Esophagus squamous epithelium (tissue), 5 donors: ENCODE results near the gene STS. TPM values are rescaled to one million over a fixed set of nuclear protein-coding genes. Genes with fewer than 3 reads are reported as not detected.
A peak's percentile ranks its signal among the peaks of the same experiment; 100 is the strongest.

Experiments
- DNase-seq: peaks from one replicate; lab custom pipeline; 2025; lab: John Stamatoyannopoulos, UW
- H3K27ac ChIP-seq, 4 donors: fragments of 200-600 bp; sonication (generic); one replicate each; pipeline ENCODE4 v1.5.1; 2016 to 2019; ENCODE audit warnings: mild to moderate bottlenecking in 1 of 4
- H3K27me3 ChIP-seq, 4 donors: fragments of 200-600 bp; sonication (generic); 1 replicate in 3 of 4; 2 replicates in 1 of 4; pipeline versions ENCODE4 v1.5.1 to v1.6.0; 2017 to 2021; ENCODE audit warnings: antibody characterized with exemption in 1 of 4
- H3K36me3 ChIP-seq, 3 donors: fragments of 200-600 bp; sonication (generic); one replicate each; pipeline ENCODE4 v1.5.1; 2016 to 2019
- H3K4me1 ChIP-seq, 3 donors: fragments of 200-600 bp; sonication (generic); one replicate each; pipeline ENCODE4 v1.5.1; 2017 to 2019
- H3K4me3 ChIP-seq, 4 donors: fragments of 200-600 bp; sonication (generic); 1 replicate in 3 of 4; 2 replicates in 1 of 4; pipeline ENCODE4 v1.5.1; 2016 to 2019; ENCODE audit warnings: mild to moderate bottlenecking in 2 of 4, moderate library complexity in 1 of 4
- H3K9me3 ChIP-seq, 3 donors: fragments of 200-600 bp; sonication (generic); one replicate each; pipeline ENCODE4 v1.5.1; 2016 to 2019
- POLR2A ChIP-seq, 4 donors: fragments of 450-650 bp; IDR thresholded peaks; one replicate each; pipeline ENCODE4 v1.6.1; 2017; ENCODE audit warnings: antibody characterized with exemption in 4 of 4, mild to moderate bottlenecking in 4 of 4, moderate library complexity in 3 of 4
- WGBS, 2 donors: methylation state at CpG; one replicate each; pipeline ENCODE4 v1.1.5; 2018; 5-methylcytosine and 5-hydroxymethylcytosine counted together
- intact Hi-C: fragments of 100-400 bp; cut with DNase I; formaldehyde crosslinking; loops from one replicate; pipeline ENCODE4 v1.15.0; 2022
- total RNA-seq, 4 donors: library from RNA; depleted of rRNA; stranded (reverse); fragments of >200 nt; gene quantifications; one replicate each; pipeline ENCODE4 v1.1.0, GENCODE V29; 2016
- TF ChIP-seq, protein P1 (sequence below), 6 experiments: fragments of 450-650 bp in 4 of 6; fragments of 200-600 bp in 2 of 6; sonication (generic) in 2 of 6; IDR thresholded peaks; one replicate each; pipeline ENCODE4 v1.5.1; 2016 to 2019; ENCODE audit warnings: antibody characterized with exemption in 6 of 6, mild to moderate bottlenecking in 4 of 6, moderate library complexity in 4 of 6
- donor health status: DM: yes; HTN: yes; CAD: no.

The STS gene
- total RNA-seq, 4 donors from 2014 or later: 1.5 to 4.8 (median 2.3) TPM

- no peaks in the 10 kb centered on the region for H3K27me3 ChIP-seq
- H3K27ac ChIP-seq: peak overlapping the region in 3 of 4 donors; percentile 5 to 50 (median 20)
- WGBS, 2 donors: 19 to 32% methylated on average over 5 to 10 of the region's 11 CpGs
- H3K4me1 ChIP-seq: peaks cover 4 to 22% (median 6%) of the 10 kb centered on the region in 3 donors
- peaks cover 0 to 14% (median 0%) of the 10 kb centered on the region in 3 donors for H3K36me3 ChIP-seq
- H3K9me3 ChIP-seq: no peaks in the 10 kb centered on the region
- TF ChIP-seq POLR2A (IDR thresholded peaks at IDR 0.05): no peak
- H3K4me3 ChIP-seq: peak overlapping the region in 2 of 4 donors; percentile 2 to 8
- intact Hi-C loops: no loop called here
- no peak for DNase-seq
These were observed 38.4 kb upstream of the STS start for GRCh38 chrX:7109049-7109531.

DNA sequence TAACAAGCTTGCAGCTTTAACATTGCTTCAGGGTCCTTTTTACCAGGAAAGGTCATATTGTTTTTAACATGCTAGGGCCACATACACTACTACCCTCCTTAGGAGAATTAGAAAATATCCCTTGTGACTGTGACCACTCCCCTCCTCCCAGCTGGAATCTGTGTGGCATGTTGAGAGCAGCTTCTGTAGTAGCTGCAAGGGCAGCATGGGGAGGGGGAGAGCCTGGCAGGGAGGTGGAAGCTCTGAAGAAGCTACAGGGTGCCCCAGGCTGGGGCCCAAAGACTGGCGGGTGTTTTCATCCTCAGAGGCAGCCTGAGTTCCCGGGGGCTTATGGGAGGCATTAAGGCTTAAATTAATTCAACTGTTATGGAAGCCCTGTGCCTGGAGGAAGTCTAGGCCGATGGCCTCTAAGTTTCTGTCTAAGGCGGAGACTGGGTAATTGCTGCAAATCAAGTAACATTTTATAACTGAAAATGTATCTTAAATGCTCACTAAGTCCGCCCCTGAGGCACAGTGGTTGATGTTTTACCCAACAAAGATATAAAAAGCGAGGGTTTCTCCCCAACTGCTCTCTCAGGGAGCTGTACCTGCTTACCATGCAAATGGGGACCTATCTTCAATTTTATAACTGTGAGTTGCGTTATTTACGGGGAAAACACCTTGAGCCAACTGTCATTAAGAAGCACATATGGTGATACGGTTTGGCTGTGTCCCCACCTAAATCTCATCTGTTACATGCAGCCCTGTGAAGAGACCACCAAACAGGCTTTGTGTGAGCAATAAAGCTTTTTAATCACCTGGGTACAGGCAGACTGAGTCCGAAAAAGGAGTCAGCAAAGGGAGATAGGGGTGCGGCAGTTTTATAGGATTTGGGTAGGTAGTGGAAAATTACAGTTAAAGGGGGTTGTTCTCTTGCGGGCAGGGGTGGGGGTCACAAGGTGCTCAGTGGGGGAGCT lies 37.4 kb upstream of the STS start:
- intact Hi-C loops: no loop called here
- DNase-seq: no peak
- WGBS, 2 donors: 76 to 80% methylated on average over 11 of the region's 12 CpGs
- Histone ChIP-seq H3K27ac (peak overlapping the region in 2 of 4 donors; percentile 20 to 50), H3K4me3 (no peak overlapping the region), H3K9me3 (no peaks in the 10 kb centered on the region), H3K27me3 (no peaks in the 10 kb centered on the region), H3K36me3 (peaks cover 0 to 4% (median 0%) of the 10 kb centered on the region in 3 donors), H3K4me1 (peaks cover 4 to 22% (median 6%) of the 10 kb centered on the region in 3 donors)
- TF ChIP-seq POLR2A (IDR thresholded peaks at IDR 0.05): no peak
- TF ChIP-seq, protein P1, sequence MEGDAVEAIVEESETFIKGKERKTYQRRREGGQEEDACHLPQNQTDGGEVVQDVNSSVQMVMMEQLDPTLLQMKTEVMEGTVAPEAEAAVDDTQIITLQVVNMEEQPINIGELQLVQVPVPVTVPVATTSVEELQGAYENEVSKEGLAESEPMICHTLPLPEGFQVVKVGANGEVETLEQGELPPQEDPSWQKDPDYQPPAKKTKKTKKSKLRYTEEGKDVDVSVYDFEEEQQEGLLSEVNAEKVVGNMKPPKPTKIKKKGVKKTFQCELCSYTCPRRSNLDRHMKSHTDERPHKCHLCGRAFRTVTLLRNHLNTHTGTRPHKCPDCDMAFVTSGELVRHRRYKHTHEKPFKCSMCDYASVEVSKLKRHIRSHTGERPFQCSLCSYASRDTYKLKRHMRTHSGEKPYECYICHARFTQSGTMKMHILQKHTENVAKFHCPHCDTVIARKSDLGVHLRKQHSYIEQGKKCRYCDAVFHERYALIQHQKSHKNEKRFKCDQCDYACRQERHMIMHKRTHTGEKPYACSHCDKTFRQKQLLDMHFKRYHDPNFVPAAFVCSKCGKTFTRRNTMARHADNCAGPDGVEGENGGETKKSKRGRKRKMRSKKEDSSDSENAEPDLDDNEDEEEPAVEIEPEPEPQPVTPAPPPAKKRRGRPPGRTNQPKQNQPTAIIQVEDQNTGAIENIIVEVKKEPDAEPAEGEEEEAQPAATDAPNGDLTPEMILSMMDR (IDR thresholded peaks at IDR 0.05): no peak

- intact Hi-C loops: no loop called here
- H3K27me3 ChIP-seq: no peaks in the 10 kb centered on the region
- no peaks in the 10 kb centered on the region for H3K36me3 ChIP-seq
- no peak for DNase-seq
- no peak overlapping the region for H3K4me3 ChIP-seq
- TF ChIP-seq, protein P1 (IDR thresholded peaks at IDR 0.05): no peak
- no peak for TF ChIP-seq POLR2A (IDR thresholded peaks at IDR 0.05)
- H3K4me1 ChIP-seq: peaks cover 6 to 28% (median 8%) of the 10 kb centered on the region in 3 donors
- no peaks in the 10 kb centered on the region for H3K9me3 ChIP-seq
- WGBS, 2 donors: 70% methylated on average over 4 of the region's 5 CpGs; no CpG with 5 or more reads in 1 of the 2 donors
- H3K27ac ChIP-seq: no peak overlapping the region
These were observed 36.7 kb upstream of the STS start for GRCh38 chrX:7110821-7111276.

DNA sequence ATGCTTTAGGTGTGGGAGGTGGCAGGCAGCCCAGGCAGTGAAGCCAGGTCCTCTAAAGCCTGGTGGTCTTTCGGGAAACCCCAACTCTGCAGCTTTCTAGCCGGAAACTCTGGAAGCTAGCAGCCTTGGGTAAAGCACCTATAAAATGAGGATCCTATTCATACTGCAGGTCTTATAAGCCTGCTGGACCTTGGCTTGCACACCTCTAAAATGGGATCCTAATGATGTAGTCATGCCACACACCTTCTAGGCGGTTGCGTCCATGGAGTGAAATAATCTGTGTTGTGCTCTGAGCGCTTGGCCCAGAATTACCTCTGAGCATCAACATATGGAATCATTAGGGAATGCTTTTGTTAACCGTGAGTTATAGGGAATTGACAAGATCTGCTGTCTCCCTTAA lies 36.0 kb upstream of the STS start:
- Histone ChIP-seq H3K9me3 (no peaks in the 10 kb centered on the region), H3K27ac (no peak overlapping the region), H3K4me1 (peaks cover 6 to 29% (median 10%) of the 10 kb centered on the region in 3 donors), H3K27me3 (no peaks in the 10 kb centered on the region), H3K4me3 (no peak overlapping the region), H3K36me3 (no peaks in the 10 kb centered on the region)
- intact Hi-C loops: no loop called here
- TF ChIP-seq, protein P1 (IDR thresholded peaks at IDR 0.05): no peak
- TF ChIP-seq POLR2A (IDR thresholded peaks at IDR 0.05): no peak
- no peak for DNase-seq
- WGBS, 2 donors: 83 to 92% methylated on average over 1 to 6 of the region's 6 CpGs

DNA sequence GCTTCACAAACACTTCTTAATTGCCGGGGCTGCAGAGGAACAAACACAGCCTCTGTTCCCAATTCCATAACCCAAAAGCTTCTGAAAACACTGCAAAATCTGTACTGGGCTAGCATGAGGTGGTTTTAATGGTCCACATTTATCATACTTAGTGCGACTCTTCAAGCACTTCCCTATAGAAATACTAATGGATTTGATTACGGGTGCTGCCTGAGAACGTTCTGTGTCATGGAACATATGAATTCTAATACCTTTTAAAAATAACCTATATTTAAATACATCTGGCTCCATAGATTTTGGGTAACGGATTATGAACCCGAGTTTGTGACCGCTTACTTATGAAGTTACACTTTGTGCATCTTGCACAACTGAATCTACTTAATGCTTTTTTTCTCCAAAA lies 35.4 kb upstream of the STS start:
- DNase-seq: no peak
- no peak overlapping the region for H3K4me3 ChIP-seq
- H3K9me3 ChIP-seq: no peaks in the 10 kb centered on the region
- H3K4me1 ChIP-seq: peaks cover 6 to 29% (median 10%) of the 10 kb centered on the region in 3 donors
- H3K36me3 ChIP-seq: no peaks in the 10 kb centered on the region
- H3K27me3 ChIP-seq: no peaks in the 10 kb centered on the region
- no peak for TF ChIP-seq POLR2A (IDR thresholded peaks at IDR 0.05)
- TF ChIP-seq, protein P1 (IDR thresholded peaks at IDR 0.05): no peak
- H3K27ac ChIP-seq: no peak overlapping the region
- intact Hi-C loops: no loop called here
- 96 to 100% methylated on average over 7 of the region's 7 CpGs for WGBS, 2 donors
